ENCODE results near the gene DRG2. TPM values are rescaled to one million over a fixed set of nuclear protein-coding genes. Genes with fewer than 3 reads are reported as not detected.

DRG2 gene
- total RNA-seq, 1 experiment from 2014 or later: 42.7 TPM

GRCh38 chr17:18065546-18065945, 22.2 kb upstream of the DRG2 start:
- H3K4me3 ChIP-seq (ENCODE audit: low read depth, low read length, poor library complexity, severe bottlenecking): no peak overlapping the region
- peaks cover 8% of the 10 kb centered on the region for H3K36me3 ChIP-seq (ENCODE audit: insufficient read depth, low read length, poor library complexity, severe bottlenecking)
- peaks cover 1% of the 10 kb centered on the region for H3K4me1 ChIP-seq (ENCODE audit: insufficient read depth, low read length, poor library complexity, severe bottlenecking)
- no TSS peak for BruUV-seq (replicated peaks)
- no peaks in the 10 kb centered on the region for H3K9me3 ChIP-seq (ENCODE audit: low read depth, low read length, poor library complexity, severe bottlenecking)
- no peak for DNase-seq (ENCODE audit: low spot score)
- CTCF ChIA-PET: interaction anchor here (0.6 kb wide), 1 partner anchor 37 kb away, joined by 4 read pairs; no protein-coding TSS in a partner anchor
- POLR2A ChIA-PET (ENCODE audit: low non-redundant PET): no interaction called here
- intact Hi-C loops (cut with micrococcal nuclease; ENCODE audit: unreplicated experiment): no loop called here
- TF ChIP-seq EZH2 (IDR thresholded peaks at IDR 0.05; ENCODE audit: borderline replicate concordance, low read depth, low read length, poor library complexity, severe bottlenecking) (no peak), CTCF (conservative IDR thresholded peaks at IDR 0.05; ENCODE audit: low read depth, low read length) (no peak)
- H3K27me3 ChIP-seq (replicated peaks; ENCODE audit: insufficient read depth, low read depth, low read length, poor library complexity): no peaks in the 10 kb centered on the region
- H3K27ac ChIP-seq (ENCODE audit: low read depth, low read length, poor library complexity, severe bottlenecking): no peak overlapping the region

GRCh38 chr17:18066866-18067265, 20.9 kb upstream of the DRG2 start:
- ChIA-PET CTCF (no interaction called here), POLR2A (ENCODE audit: low non-redundant PET) (no interaction called here)

GRCh38 chr17:18069101-18069500, 18.6 kb upstream of the DRG2 start:
- BruUV-seq (replicated peaks): no TSS peak
- H3K27me3 ChIP-seq (replicated peaks; ENCODE audit: insufficient read depth, low read depth, low read length, poor library complexity): no peaks in the 10 kb centered on the region
- ChIA-PET POLR2A (ENCODE audit: low non-redundant PET) (no interaction called here), CTCF (no interaction called here)
- no peak overlapping the region for H3K27ac ChIP-seq (ENCODE audit: low read depth, low read length, poor library complexity, severe bottlenecking)
- no peak overlapping the region for H3K4me3 ChIP-seq (ENCODE audit: low read depth, low read length, poor library complexity, severe bottlenecking)
- TF ChIP-seq CTCF (conservative IDR thresholded peaks at IDR 0.05; ENCODE audit: low read depth, low read length): no peak
- TF ChIP-seq EZH2 (IDR thresholded peaks at IDR 0.05; ENCODE audit: borderline replicate concordance, low read depth, low read length, poor library complexity, severe bottlenecking): no peak
- no peaks in the 10 kb centered on the region for H3K9me3 ChIP-seq (ENCODE audit: low read depth, low read length, poor library complexity, severe bottlenecking)
- peaks cover 10% of the 10 kb centered on the region for H3K4me1 ChIP-seq (ENCODE audit: insufficient read depth, low read length, poor library complexity, severe bottlenecking)
- DNase-seq (ENCODE audit: low spot score): no peak
- H3K36me3 ChIP-seq (ENCODE audit: insufficient read depth, low read length, poor library complexity, severe bottlenecking): no peaks in the 10 kb centered on the region
- intact Hi-C loops (cut with micrococcal nuclease; ENCODE audit: unreplicated experiment): no loop called here

More at GRCh38 chr17:18066866-18067265, 20.9 kb upstream of the DRG2 start:
- H3K4me1 ChIP-seq (ENCODE audit: insufficient read depth, low read length, poor library complexity, severe bottlenecking): peaks cover 10% of the 10 kb centered on the region
- H3K27me3 ChIP-seq (replicated peaks; ENCODE audit: insufficient read depth, low read depth, low read length, poor library complexity): no peaks in the 10 kb centered on the region
- TF ChIP-seq CTCF (conservative IDR thresholded peaks at IDR 0.05; ENCODE audit: low read depth, low read length) (no peak), EZH2 (IDR thresholded peaks at IDR 0.05; ENCODE audit: borderline replicate concordance, low read depth, low read length, poor library complexity, severe bottlenecking) (no peak)
- intact Hi-C loops (cut with micrococcal nuclease; ENCODE audit: unreplicated experiment): no loop called here
- H3K4me3 ChIP-seq (ENCODE audit: low read depth, low read length, poor library complexity, severe bottlenecking): no peak overlapping the region
- DNase-seq (ENCODE audit: low spot score): no peak
- H3K9me3 ChIP-seq (ENCODE audit: low read depth, low read length, poor library complexity, severe bottlenecking): no peaks in the 10 kb centered on the region
- TSS peak; percentile 22 for BruUV-seq (replicated peaks)
- peaks cover 7% of the 10 kb centered on the region for H3K36me3 ChIP-seq (ENCODE audit: insufficient read depth, low read length, poor library complexity, severe bottlenecking)
- no peak overlapping the region for H3K27ac ChIP-seq (ENCODE audit: low read depth, low read length, poor library complexity, severe bottlenecking)

Measured in A673 (cell line).